GM12874 (cell line): ENCODE measurements around the gene SAP30BP.

Experiments used
- CTCF ChIP-seq: IDR thresholded peaks from 2 replicates; pipeline ENCODE4 v1.5.1; 2011; ENCODE audit warnings: low read depth, mild to moderate bottlenecking, control low read depth, low read length, moderate library complexity; ENCODE audit not compliant: insufficient read depth

SAP30BP gene

GRCh38 chr17:75731086-75731715 lies 64.1 kb downstream of the SAP30BP start:
- TF ChIP-seq CTCF: no peak

- no peak for TF ChIP-seq CTCF
Measured at GRCh38 chr17:75731716-75732498, 64.8 kb downstream of the SAP30BP start.

- TF ChIP-seq CTCF: no peak
Measured at GRCh38 chr17:75733471-75733870, 66.3 kb downstream of the SAP30BP start.

- no peak for TF ChIP-seq CTCF
Measured at GRCh38 chr17:75734674-75735294, 67.6 kb downstream of the SAP30BP start.

- no peak for TF ChIP-seq CTCF
Measured at GRCh38 chr17:75736173-75736835, 69.2 kb downstream of the SAP30BP start.

GRCh38 chr17:75737133-75737962 lies 70.2 kb downstream of the SAP30BP start:
- no peak for TF ChIP-seq CTCF
